PC-9 (cell line): ENCODE results near the gene DIRAS1. TPM values are rescaled to one million over a fixed set of nuclear protein-coding genes. Genes with fewer than 3 reads are reported as not detected.

Source experiments
- Bru-seq: library from RNA; stranded (reverse); fragments of 400-500 nt; gene quantifications from one replicate; lab custom pipeline; 2021; lab: Mats Ljungman, UMichigan
- BruChase-seq, 2 experiments: library from RNA; stranded (reverse); fragments of 400-500 nt; gene quantifications; one replicate each; lab custom pipeline; 2021; lab: Mats Ljungman, UMichigan
- BruUV-seq: library from RNA; stranded (reverse); fragments of 400-500 nt; replicated peaks from 2 replicates; lab custom pipeline; 2021; lab: Mats Ljungman, UMichigan
- CTCF ChIA-PET: fragments of 300-600 bp; sonication (Branson Sonifier 250); formaldehyde crosslinking; loops from one replicate; lab custom pipeline; 2022; ENCODE audit warnings: antibody characterized with exemption; lab: Charles Lee
- POLR2A ChIA-PET: fragments of 300-600 bp; sonication (Branson Sonifier 250); formaldehyde crosslinking; loops from one replicate; lab custom pipeline; 2022; ENCODE audit warnings: antibody characterized with exemption; ENCODE audit not compliant: unreplicated experiment; lab: Charles Lee
- DNase-seq, 2 experiments: peaks; one replicate each; pipeline versions ENCODE4 v3.0.0 to v3.0.0-alpha.2; 2015 to 2022; ENCODE audit warnings: mixed read lengths in 1 of 2
- H2AFZ ChIP-seq: fragments of 200-600 bp; sonication (generic); 2 replicates; pipeline ENCODE4 v1.8.1; 2017; ENCODE audit warnings: antibody characterized with exemption
- H3F3A ChIP-seq: fragments of 200-600 bp; sonication (generic); 2 replicates; pipeline ENCODE4 v1.8.1; 2017; ENCODE audit warnings: antibody characterized with exemption, mild to moderate bottlenecking, low read depth; ENCODE audit not compliant: insufficient read depth
- H3K27ac ChIP-seq: fragments of 200-600 bp; sonication (generic); 2 replicates; pipeline ENCODE4 v1.6.1; 2016; ENCODE audit warnings: mixed run types
- H3K27me3 ChIP-seq: fragments of 200-600 bp; sonication (generic); 2 replicates; pipeline ENCODE4 v1.6.1; 2016; ENCODE audit warnings: low read depth, mixed run types; ENCODE audit not compliant: insufficient read depth
- H3K36me3 ChIP-seq: fragments of 200-600 bp; sonication (generic); 2 replicates; pipeline ENCODE4 v1.6.1; 2016; ENCODE audit warnings: low read depth, mixed run types
- H3K4me1 ChIP-seq: fragments of 200-600 bp; sonication (generic); replicated peaks from 2 replicates; pipeline ENCODE4 v1.6.1; 2016; ENCODE audit warnings: mixed run types; ENCODE audit not compliant: insufficient read depth
- H3K4me2 ChIP-seq: fragments of 200-600 bp; sonication (generic); 2 replicates; pipeline ENCODE4 v1.6.1; 2017; ENCODE audit warnings: mixed run types
- H3K4me3 ChIP-seq: fragments of 200-600 bp; sonication (generic); 2 replicates; pipeline ENCODE4 v1.6.1; 2016; ENCODE audit warnings: mixed run types
- H3K79me2 ChIP-seq: fragments of 200-600 bp; sonication (generic); 2 replicates; pipeline ENCODE4 v1.6.1; 2017; ENCODE audit warnings: low read depth, mixed run types
- H3K9me2 ChIP-seq: fragments of 200-600 bp; sonication (generic); 2 replicates; pipeline ENCODE4 v1.8.1; 2017; ENCODE audit warnings: mild to moderate bottlenecking; ENCODE audit not compliant: insufficient read depth
- H3K9me3 ChIP-seq: fragments of 200-600 bp; sonication (generic); 2 replicates; pipeline ENCODE4 v1.8.1; 2016; ENCODE audit warnings: low read depth; ENCODE audit not compliant: insufficient read depth
- H4K20me1 ChIP-seq: fragments of 200-600 bp; sonication (generic); 2 replicates; pipeline ENCODE4 v1.8.1; 2017; ENCODE audit not compliant: insufficient read depth
- CTCF ChIP-seq: fragments of 200-600 bp; sonication (generic); conservative IDR thresholded peaks from 2 replicates; pipeline ENCODE4 v1.6.1; 2017; ENCODE audit warnings: mixed run types, antibody characterized with exemption, mild to moderate bottlenecking, moderate library complexity
- EZH2 ChIP-seq: fragments of 200-600 bp; sonication (generic); IDR thresholded peaks from 2 replicates; pipeline ENCODE4 v1.8.0; 2017; ENCODE audit warnings: antibody characterized with exemption, low read depth
- intact Hi-C: fragments of 100-400 bp; cut with micrococcal nuclease; formaldehyde crosslinking; loops from one replicate; pipeline ENCODE4 v1.10.0; 2022; ENCODE audit not compliant: unreplicated experiment
- long read RNA-seq: library from polyadenylated mRNA; stranded (forward); transcript quantifications from one replicate; pipeline ENCODE4 v2.0.0, GENCODE V29; 2022
- total RNA-seq: library from RNA; stranded (reverse); gene quantifications from 2 replicates; pipeline ENCODE4 v1.2.3, GENCODE V29; 2021

The DIRAS1 gene
- total RNA-seq = 0.57 and 1.0 TPM in 2 replicates
- Bru-seq, nascent RNA = percentile 16 among the genes with signal in this experiment
- BruChase-seq, experiment 1, labeled RNA remaining after a 2-hour chase = percentile 37 among the genes with signal in this experiment
- percentile 39 among the genes with signal in this experiment for BruChase-seq, experiment 2, labeled RNA remaining after a 6-hour chase
- long read RNA-seq, partial matches to known transcripts = 0 of 1 reads
- long read RNA-seq, other reads (novel, unspliced or antisense) = 0 of 1 reads

- no TSS peak for BruUV-seq
- Histone ChIP-seq H3K9me3 (no peaks in the 10 kb centered on the region), H3F3A (no peaks in the 10 kb centered on the region), H4K20me1 (no peaks in the 10 kb centered on the region), H3K27ac (no peak within 1 kb of the TSS), H3K4me2 (no peak within 1 kb of the TSS), H3K9me2 (no peaks in the 10 kb centered on the region), H3K4me3 (no peak within 1 kb of the TSS), H2AFZ (no peak within 1 kb of the TSS), H3K79me2 (no peaks in the 10 kb centered on the region), H3K4me1 (0 out of 2 replicates have a peak, but pooled peaks cover 7% of the 10 kb centered on the region), H3K27me3 (peaks cover 27% of the 10 kb centered on the region), H3K36me3 (no peaks in the 10 kb centered on the region)
- POLR2A ChIA-PET = no interaction called here
- CTCF ChIA-PET = no interaction called here
- intact Hi-C loops = no loop called here
- TF ChIP-seq EZH2 (no peak), CTCF (no peak)
- DNase-seq = no peak
Measured at GRCh38 chr19:2720777-2721569, at the start of gene DIRAS1. TSS of gene DIRAS1 (minus strand) at chr19:2721372. CDS start at chr19:2717806, 3,566 bp downstream.

GRCh38 chr19:2770055-2771013 lies 49.2 kb upstream of the DIRAS1 start:
- ChIA-PET CTCF (interaction anchor here (0.5 kb wide), 1 partner anchor 1052 kb away, joined by 4 read pairs; no protein-coding TSS in a partner anchor), POLR2A (no interaction called here)
- no peak overlapping the region for H3K27ac ChIP-seq
- H3K4me3 ChIP-seq = no peak overlapping the region
- no peaks in the 10 kb centered on the region for H3F3A ChIP-seq
- H3K4me2 ChIP-seq = no peak overlapping the region
- H3K27me3 ChIP-seq = no peaks in the 10 kb centered on the region
- no peaks in the 10 kb centered on the region for H3K9me3 ChIP-seq
- intact Hi-C loops = no loop called here
- H2AFZ ChIP-seq = no peak overlapping the region
- H3K79me2 ChIP-seq = peaks cover 32% of the 10 kb centered on the region
- no peaks in the 10 kb centered on the region for H3K4me1 ChIP-seq
- no peak for DNase-seq
- H3K36me3 ChIP-seq = no peaks in the 10 kb centered on the region
- H4K20me1 ChIP-seq = peaks cover 19% of the 10 kb centered on the region
- no peak for TF ChIP-seq EZH2
- TF ChIP-seq CTCF = no peak
- no TSS peak for BruUV-seq
- no peaks in the 10 kb centered on the region for H3K9me2 ChIP-seq

GRCh38 chr19:2769218-2769617 lies 48.0 kb upstream of the DIRAS1 start:
- ChIA-PET POLR2A (no interaction called here), CTCF (no interaction called here)
- Histone ChIP-seq H4K20me1 (peaks cover 19% of the 10 kb centered on the region), H3K27me3 (no peaks in the 10 kb centered on the region), H3K4me3 (no peak overlapping the region), H3K27ac (no peak overlapping the region), H3K36me3 (no peaks in the 10 kb centered on the region), H3K79me2 (peaks cover 20% of the 10 kb centered on the region), H2AFZ (no peak overlapping the region), H3K4me1 (no peaks in the 10 kb centered on the region), H3K4me2 (no peak overlapping the region), H3K9me3 (no peaks in the 10 kb centered on the region), H3F3A (no peaks in the 10 kb centered on the region), H3K9me2 (no peaks in the 10 kb centered on the region)
- DNase-seq = no peak
- intact Hi-C loops = no loop called here
- no peak for TF ChIP-seq CTCF
- TF ChIP-seq EZH2 = no peak
- BruUV-seq = no TSS peak
